22Rv1 (cell line): ENCODE measurements around the gene HLA-DRA.

Experiments
- H3K27ac ChIP-seq: fragments of 450-650 bp; 2 replicates; pipeline ENCODE4 v1.5.1; 2017
- ZFX ChIP-seq: fragments of 450-650 bp; IDR thresholded peaks from 2 replicates; pipeline ENCODE4 v1.6.1; 2017; ENCODE audit warnings: antibody characterized with exemption, borderline replicate concordance
- TF ChIP-seq, protein P1 (sequence below): fragments of 450-650 bp; IDR thresholded peaks from 2 replicates; pipeline ENCODE4 v1.5.1; 2017; ENCODE audit warnings: mild to moderate bottlenecking

HLA-DRA gene

DNA sequence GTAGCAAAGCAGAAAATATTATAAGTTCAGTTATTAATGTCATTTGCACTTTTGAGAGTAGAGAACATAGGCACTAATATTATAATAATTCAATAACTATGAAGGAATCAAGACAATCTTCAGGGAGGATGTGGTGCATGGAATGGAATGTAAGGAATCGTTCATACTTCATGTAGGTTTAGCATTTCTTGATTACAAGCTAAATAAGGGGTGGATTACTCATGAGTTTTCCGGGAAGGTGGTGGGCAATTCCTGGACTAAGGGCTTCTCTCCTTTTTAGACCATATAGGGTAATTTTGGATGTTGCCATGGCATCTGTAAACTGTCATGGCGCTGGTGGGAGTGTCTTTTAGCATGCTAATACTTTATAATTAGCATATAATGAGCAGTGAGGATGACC, 23.7 kb upstream of the HLA-DRA start:
- TF ChIP-seq, protein P1, sequence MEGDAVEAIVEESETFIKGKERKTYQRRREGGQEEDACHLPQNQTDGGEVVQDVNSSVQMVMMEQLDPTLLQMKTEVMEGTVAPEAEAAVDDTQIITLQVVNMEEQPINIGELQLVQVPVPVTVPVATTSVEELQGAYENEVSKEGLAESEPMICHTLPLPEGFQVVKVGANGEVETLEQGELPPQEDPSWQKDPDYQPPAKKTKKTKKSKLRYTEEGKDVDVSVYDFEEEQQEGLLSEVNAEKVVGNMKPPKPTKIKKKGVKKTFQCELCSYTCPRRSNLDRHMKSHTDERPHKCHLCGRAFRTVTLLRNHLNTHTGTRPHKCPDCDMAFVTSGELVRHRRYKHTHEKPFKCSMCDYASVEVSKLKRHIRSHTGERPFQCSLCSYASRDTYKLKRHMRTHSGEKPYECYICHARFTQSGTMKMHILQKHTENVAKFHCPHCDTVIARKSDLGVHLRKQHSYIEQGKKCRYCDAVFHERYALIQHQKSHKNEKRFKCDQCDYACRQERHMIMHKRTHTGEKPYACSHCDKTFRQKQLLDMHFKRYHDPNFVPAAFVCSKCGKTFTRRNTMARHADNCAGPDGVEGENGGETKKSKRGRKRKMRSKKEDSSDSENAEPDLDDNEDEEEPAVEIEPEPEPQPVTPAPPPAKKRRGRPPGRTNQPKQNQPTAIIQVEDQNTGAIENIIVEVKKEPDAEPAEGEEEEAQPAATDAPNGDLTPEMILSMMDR, result no peak
- no peak for TF ChIP-seq ZFX

DNA sequence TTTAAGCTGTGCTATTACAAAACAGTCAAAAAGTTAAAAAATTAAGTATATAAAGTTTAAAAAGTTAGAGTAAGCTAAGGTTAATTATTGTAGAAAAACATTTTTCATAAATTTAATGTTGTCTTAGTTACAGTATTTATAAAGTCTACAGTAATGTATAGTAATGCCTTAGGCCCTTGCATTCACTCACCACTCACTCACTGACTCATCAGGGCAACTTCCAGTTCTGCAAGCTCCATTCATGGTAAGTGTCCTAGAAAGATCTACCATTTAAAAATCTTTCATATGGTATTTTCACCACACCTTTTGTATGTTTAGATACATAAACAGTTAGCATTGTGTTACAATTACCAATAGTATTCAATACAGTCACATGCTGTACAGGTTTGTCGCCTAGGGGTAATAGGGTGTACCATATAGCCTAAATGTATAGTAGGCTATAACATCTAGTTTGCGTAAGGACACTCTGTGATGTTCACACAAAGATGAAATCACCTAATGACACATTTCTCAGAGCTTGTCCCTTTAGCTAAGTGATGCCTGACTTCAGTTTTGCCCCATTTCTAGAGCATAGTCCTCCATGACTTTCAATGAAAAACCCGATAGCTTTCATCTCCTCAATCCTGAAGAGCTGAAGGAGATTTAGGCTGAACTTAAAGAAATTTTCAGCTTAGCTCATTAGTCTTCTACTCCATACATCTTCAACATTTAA, 14.9 kb upstream of the HLA-DRA start:
- no peak overlapping the region for H3K27ac ChIP-seq
- TF ChIP-seq, protein P1, result no peak
- TF ChIP-seq ZFX, result no peak

More for the DNA sequence above, 23.7 kb upstream of the HLA-DRA start:
- H3K27ac ChIP-seq, result no peak overlapping the region

DNA sequence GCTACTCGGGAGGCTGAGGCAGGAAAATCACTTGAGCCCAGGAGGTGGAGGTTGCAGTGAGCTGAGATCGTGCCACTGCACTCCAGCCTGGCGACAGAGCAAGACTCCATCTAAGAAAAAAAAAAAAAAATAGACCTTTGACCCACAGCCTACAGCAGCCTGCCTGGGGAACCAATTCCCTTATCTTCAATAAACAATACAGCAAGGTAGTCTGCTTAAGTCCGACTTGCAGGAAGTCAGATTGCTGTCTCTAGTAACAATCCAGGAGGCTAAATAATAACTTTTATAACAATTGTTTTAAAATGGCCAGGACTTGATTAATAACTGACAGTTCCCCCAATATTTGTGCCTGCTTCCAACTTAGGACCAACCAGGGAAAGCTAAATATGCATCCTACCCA, 13.3 kb upstream of the HLA-DRA start:
- TF ChIP-seq ZFX, result no peak
- TF ChIP-seq, protein P1, result no peak
- no peak overlapping the region for H3K27ac ChIP-seq

DNA sequence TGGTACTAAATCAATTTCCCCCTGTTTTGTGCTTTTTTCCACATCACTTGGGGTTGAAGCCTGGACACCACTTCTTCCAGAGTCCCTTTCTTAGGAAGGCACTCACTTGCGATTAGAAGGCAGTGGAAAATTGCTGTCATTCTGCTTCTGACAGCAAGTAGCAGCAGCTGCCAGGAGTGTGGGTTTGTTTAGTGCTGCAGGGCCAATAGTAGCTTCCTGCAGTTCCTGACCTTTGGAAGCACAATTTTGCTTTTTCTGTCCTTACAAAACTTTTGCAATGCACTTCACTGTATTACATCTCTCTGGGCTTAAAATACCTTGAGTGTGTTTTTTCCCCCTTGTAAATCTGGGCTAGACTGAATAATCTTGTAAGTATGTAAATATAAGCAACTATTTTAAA, 12.5 kb upstream of the HLA-DRA start:
- no peak for TF ChIP-seq ZFX
- TF ChIP-seq, protein P1, result no peak
- no peak overlapping the region for H3K27ac ChIP-seq

DNA sequence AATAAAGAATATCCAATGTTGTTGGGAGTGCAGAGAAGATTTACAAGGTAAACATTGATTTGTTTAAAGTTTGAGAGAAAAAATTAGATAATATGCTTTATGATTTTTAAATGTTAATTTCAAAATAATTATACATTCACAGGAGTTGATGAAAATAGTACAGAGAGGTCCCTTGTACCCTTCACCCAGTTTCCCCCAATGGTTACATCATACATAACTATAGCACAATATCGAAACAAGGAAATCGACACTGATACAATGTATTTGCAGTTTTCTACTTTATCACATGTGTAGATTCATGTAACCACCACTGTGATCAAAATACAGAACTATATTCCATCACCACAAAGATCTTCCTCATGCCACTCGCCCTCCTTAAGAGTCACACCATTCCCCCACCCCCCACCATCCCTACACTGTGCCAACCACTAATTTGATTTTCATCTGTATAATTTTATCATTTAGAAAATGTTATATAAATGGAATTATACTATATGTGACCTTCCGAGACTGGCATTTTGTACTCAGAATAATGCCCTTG, 11.7 kb upstream of the HLA-DRA start:
- H3K27ac ChIP-seq, result no peak overlapping the region
- no peak for TF ChIP-seq ZFX
- TF ChIP-seq, protein P1, result no peak

DNA sequence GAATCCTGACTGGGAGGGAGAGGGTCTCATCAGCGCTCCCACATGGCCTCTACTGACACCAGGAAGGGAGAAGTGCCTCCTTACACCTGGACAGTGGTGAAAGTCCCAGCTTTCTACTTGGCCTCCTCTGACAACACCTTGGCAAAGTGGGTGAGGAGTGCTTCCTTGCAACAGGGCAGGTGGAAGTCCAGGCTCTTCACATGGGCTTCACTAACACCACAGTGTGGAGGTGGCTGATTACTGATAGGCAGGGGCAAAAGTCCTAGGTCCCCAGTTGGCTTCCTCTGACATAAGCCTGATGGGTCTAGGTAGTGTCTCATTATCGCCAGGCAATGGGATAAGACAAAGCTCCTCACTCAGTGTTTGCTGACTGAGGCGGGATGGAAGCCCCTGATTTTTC, 9.5 kb upstream of the HLA-DRA start:
- TF ChIP-seq ZFX, result no peak
- TF ChIP-seq, protein P1, result no peak
- H3K27ac ChIP-seq, result no peak overlapping the region

DNA sequence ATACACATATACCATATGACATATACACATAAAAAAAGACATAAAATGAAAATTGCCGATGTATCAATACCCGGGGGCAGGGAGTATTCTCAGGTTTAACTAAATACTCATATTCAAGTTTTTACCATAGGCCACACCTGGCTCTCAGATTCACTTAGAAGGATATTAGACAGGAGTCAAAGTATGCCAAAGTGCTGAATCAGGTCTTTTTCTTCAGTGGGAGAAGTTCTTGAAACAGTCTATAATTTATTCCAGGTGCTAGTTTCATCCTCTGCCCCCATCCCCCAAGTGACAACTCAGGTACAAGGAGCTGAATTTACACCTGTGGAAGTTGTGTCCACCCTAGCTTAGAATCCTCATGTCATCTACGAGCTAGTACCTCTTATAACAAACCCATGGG, 8.5 kb upstream of the HLA-DRA start:
- TF ChIP-seq ZFX, result no peak
- TF ChIP-seq, protein P1, result no peak
- no peak overlapping the region for H3K27ac ChIP-seq
